Measurements from ENCODE around the gene DTWD2. TPM values are rescaled to one million over a fixed set of nuclear protein-coding genes. Genes with fewer than 3 reads are reported as not detected.

The DTWD2 gene
- total and polyA plus RNA-seq, 7 experiments from 2014 or later, result 2.5 to 5.8 (median 3.4) TPM

- intact Hi-C loops (cut with micrococcal nuclease), result loop anchor here (1.0 to 2.0 kb wide), 2 partner anchors 38 to 277 kb away; no protein-coding TSS in a partner anchor
- no peak for DNase-seq
- Histone ChIP-seq H3K4me1 (ENCODE audit: control insufficient read depth in 2 of 2, insufficient read depth in 2 of 2, low read length in 2 of 2) (peaks cover 0 to 18% of the 10 kb centered on the region in 2 donors), H3K27me3 (ENCODE audit: control insufficient read depth in 2 of 2, insufficient read depth in 2 of 2, low read length in 2 of 2) (no peaks in the 10 kb centered on the region), H3K9me3 (ENCODE audit: control insufficient read depth in 2 of 3, low read length in 3 of 3) (no peaks in the 10 kb centered on the region), H3K27ac (ENCODE audit: low read depth, low read length) (peak overlapping the region; percentile 49), H3K4me3 (ENCODE audit: low read length) (no peak overlapping the region), H3K36me3 (ENCODE audit: control insufficient read depth in 2 of 3, insufficient read depth in 3 of 3, low read length in 3 of 3) (no peaks in the 10 kb centered on the region)
- CTCF ChIA-PET, result no interaction called here
- peak overlapping the region; percentile 45 to 92 (median 84) for H3K27ac Mint-ChIP-seq
- H3K4me1 Mint-ChIP-seq, result peaks cover 0 to 24% (median 22%) of the 10 kb centered on the region in 7 donors
- POLR2A ChIA-PET, result interaction anchor here (1.1 to 1.3 kb wide), 2 partner anchors 38 to 238 kb away, joined by 3 read pairs; no protein-coding TSS in a partner anchor
- no peaks in the 10 kb centered on the region for H3K9me3 Mint-ChIP-seq
- ATAC-seq, result no peak
- H3K36me3 Mint-ChIP-seq, result peaks cover 0 to 5% (median 0%) of the 10 kb centered on the region in 5 donors
- no peaks in the 10 kb centered on the region for H3K27me3 Mint-ChIP-seq
- H3K4me3 Mint-ChIP-seq, result peak overlapping the region in 8 of 10 donors; percentile 1 to 78 (median 44)
Observed at GRCh38 chr5:119031905-119032304, 43.6 kb upstream of the DTWD2 start.

- peaks cover 0 to 5% (median 0%) of the 10 kb centered on the region in 5 donors for H3K36me3 Mint-ChIP-seq
- peak overlapping the region; percentile 45 to 92 (median 84) for H3K27ac Mint-ChIP-seq
- peaks cover 0 to 18% of the 10 kb centered on the region in 2 donors for H3K4me1 ChIP-seq (ENCODE audit: control insufficient read depth in 2 of 2, insufficient read depth in 2 of 2, low read length in 2 of 2)
- ChIA-PET CTCF (no interaction called here), POLR2A (interaction anchor here (1.1 to 1.3 kb wide), 2 partner anchors 39 to 239 kb away, joined by 3 read pairs; no protein-coding TSS in a partner anchor)
- H3K4me1 Mint-ChIP-seq, result peaks cover 0 to 24% (median 22%) of the 10 kb centered on the region in 7 donors
- ATAC-seq (no peak), DNase-seq (peak in 5 of 9 donors; percentile 11 to 41 (median 29))
- H3K27me3 Mint-ChIP-seq, result no peaks in the 10 kb centered on the region
- H3K9me3 Mint-ChIP-seq, result peaks cover 0 to 2% (median 0%) of the 10 kb centered on the region in 11 donors
- intact Hi-C loops (cut with micrococcal nuclease), result loop anchor here (1.0 to 2.0 kb wide), 2 partner anchors 39 to 278 kb away; no protein-coding TSS in a partner anchor
- H3K9me3 ChIP-seq (ENCODE audit: control insufficient read depth in 2 of 3, low read length in 3 of 3), result no peaks in the 10 kb centered on the region
- H3K27me3 ChIP-seq (ENCODE audit: control insufficient read depth in 2 of 2, insufficient read depth in 2 of 2, low read length in 2 of 2), result no peaks in the 10 kb centered on the region
- peak overlapping the region; percentile 49 for H3K27ac ChIP-seq (ENCODE audit: low read depth, low read length)
- H3K36me3 ChIP-seq (ENCODE audit: control insufficient read depth in 2 of 3, insufficient read depth in 3 of 3, low read length in 3 of 3), result no peaks in the 10 kb centered on the region
- peak overlapping the region; percentile 11 for H3K4me3 ChIP-seq (ENCODE audit: low read length)
- peak overlapping the region in 9 of 10 donors; percentile 6 to 78 (median 43) for H3K4me3 Mint-ChIP-seq
Observed at GRCh38 chr5:119031011-119031886, 42.9 kb upstream of the DTWD2 start.

GRCh38 chr5:119028575-119028974 is 40.2 kb upstream of the DTWD2 start:
- H3K4me1 ChIP-seq (ENCODE audit: control insufficient read depth in 2 of 2, insufficient read depth in 2 of 2, low read length in 2 of 2), result peaks cover 0 to 18% of the 10 kb centered on the region in 2 donors
- H3K9me3 ChIP-seq (ENCODE audit: control insufficient read depth in 2 of 3, low read length in 3 of 3), result no peaks in the 10 kb centered on the region
- H3K36me3 ChIP-seq (ENCODE audit: control insufficient read depth in 2 of 3, insufficient read depth in 3 of 3, low read length in 3 of 3), result no peaks in the 10 kb centered on the region
- ChIA-PET POLR2A (interaction anchor here (0.5 kb wide), 1 partner anchor 354 kb away, joined by 3 read pairs; no protein-coding TSS in a partner anchor), CTCF (no interaction called here)
- Mint-ChIP-seq H3K4me3 (no peak overlapping the region), H3K9me3 (peaks cover 0 to 9% (median 4%) of the 10 kb centered on the region in 11 donors), H3K4me1 (peaks cover 0 to 23% (median 21%) of the 10 kb centered on the region in 7 donors), H3K36me3 (peaks cover 0 to 9% (median 0%) of the 10 kb centered on the region in 5 donors), H3K27me3 (no peaks in the 10 kb centered on the region), H3K27ac (peak overlapping the region in 1 of 9 donors; percentile 8)
- intact Hi-C loops (cut with micrococcal nuclease), result no loop called here
- ATAC-seq, result no peak
- H3K27me3 ChIP-seq (ENCODE audit: control insufficient read depth in 2 of 2, insufficient read depth in 2 of 2, low read length in 2 of 2), result no peaks in the 10 kb centered on the region
- no peak for DNase-seq
- H3K4me3 ChIP-seq (ENCODE audit: low read length), result no peak overlapping the region
- no peak overlapping the region for H3K27ac ChIP-seq (ENCODE audit: low read depth, low read length)

- Histone ChIP-seq H3K9me3 (ENCODE audit: control insufficient read depth in 2 of 3, low read length in 3 of 3) (no peaks in the 10 kb centered on the region), H3K36me3 (ENCODE audit: control insufficient read depth in 2 of 3, insufficient read depth in 3 of 3, low read length in 3 of 3) (no peaks in the 10 kb centered on the region), H3K27me3 (ENCODE audit: control insufficient read depth in 2 of 2, insufficient read depth in 2 of 2, low read length in 2 of 2) (no peaks in the 10 kb centered on the region), H3K4me3 (ENCODE audit: low read length) (no peak overlapping the region), H3K4me1 (ENCODE audit: control insufficient read depth in 2 of 2, insufficient read depth in 2 of 2, low read length in 2 of 2) (no peaks in the 10 kb centered on the region), H3K27ac (ENCODE audit: low read depth, low read length) (no peak overlapping the region)
- no peak overlapping the region for H3K4me3 Mint-ChIP-seq
- no peak for DNase-seq
- CTCF ChIA-PET, result interaction anchor here (0.6 to 1.8 kb wide), 5 partner anchors 292 to 412 kb away, joined by 4 to 16 read pairs (median 5); no protein-coding TSS in a partner anchor
- H3K27ac Mint-ChIP-seq, result peak overlapping the region in 2 of 9 donors; percentile 47 to 60
- H3K4me1 Mint-ChIP-seq, result peaks cover 0 to 6% (median 2%) of the 10 kb centered on the region in 7 donors
- ATAC-seq, result no peak
- intact Hi-C loops (cut with micrococcal nuclease), result loop anchor here (1.0 to 5.0 kb wide), 8 partner anchors 34 to 413 kb away; partner anchors contain the start of gene DTWD2 (in 1 of the 2)
- POLR2A ChIA-PET, result interaction anchor here (0.6 to 1.3 kb wide), 2 partner anchors 317 to 389 kb away, joined by 3 to 4 read pairs; no protein-coding TSS in a partner anchor
- H3K36me3 Mint-ChIP-seq, result peaks cover 0 to 5% (median 0%) of the 10 kb centered on the region in 5 donors
- no peaks in the 10 kb centered on the region for H3K27me3 Mint-ChIP-seq
- peaks cover 0 to 9% (median 4%) of the 10 kb centered on the region in 11 donors for H3K9me3 Mint-ChIP-seq
Observed at GRCh38 chr5:119022773-119023172, 34.4 kb upstream of the DTWD2 start.

- no peaks in the 10 kb centered on the region for H3K27me3 ChIP-seq (ENCODE audit: control insufficient read depth in 2 of 2, insufficient read depth in 2 of 2, low read length in 2 of 2)
- no peaks in the 10 kb centered on the region for H3K9me3 ChIP-seq (ENCODE audit: control insufficient read depth in 2 of 3, low read length in 3 of 3)
- Mint-ChIP-seq H3K27ac (peak overlapping the region in 3 of 9 donors; percentile 46 to 60 (median 47)), H3K27me3 (no peaks in the 10 kb centered on the region), H3K9me3 (peaks cover 0 to 9% (median 4%) of the 10 kb centered on the region in 11 donors), H3K36me3 (peaks cover 0 to 5% (median 0%) of the 10 kb centered on the region in 5 donors), H3K4me1 (peaks cover 0 to 6% (median 2%) of the 10 kb centered on the region in 7 donors), H3K4me3 (no peak overlapping the region)
- intact Hi-C loops (cut with micrococcal nuclease), result loop anchor here (1.0 to 5.0 kb wide), 8 partner anchors 34 to 413 kb away; partner anchors contain the start of gene DTWD2 (in 1 of the 2)
- H3K4me3 ChIP-seq (ENCODE audit: low read length), result no peak overlapping the region
- H3K4me1 ChIP-seq (ENCODE audit: control insufficient read depth in 2 of 2, insufficient read depth in 2 of 2, low read length in 2 of 2), result no peaks in the 10 kb centered on the region
- H3K27ac ChIP-seq (ENCODE audit: low read depth, low read length), result no peak overlapping the region
- ChIA-PET POLR2A (interaction anchor here (0.6 to 1.3 kb wide), 2 partner anchors 318 to 390 kb away, joined by 3 to 4 read pairs; no protein-coding TSS in a partner anchor), CTCF (interaction anchor here (0.6 to 1.8 kb wide), 7 partner anchors 53 to 417 kb away, joined by 3 to 16 read pairs (median 5); no protein-coding TSS in a partner anchor)
- H3K36me3 ChIP-seq (ENCODE audit: control insufficient read depth in 2 of 3, insufficient read depth in 3 of 3, low read length in 3 of 3), result no peaks in the 10 kb centered on the region
- ATAC-seq (peak; percentile 67), DNase-seq (peak in 6 of 9 donors; percentile 12 to 60 (median 54))
Observed at GRCh38 chr5:119022017-119022745, 33.8 kb upstream of the DTWD2 start.

Measured in naive thymus-derived CD4-positive, alpha-beta T cell (primary cell).